Stimulated activated CD4-positive, alpha-beta T cell treated with anti-CD3 and anti-CD28 coated beads, Interleukin-1b, Interleukin-23, amount 100 ng/mL, for 4 hours (primary cell): ENCODE data around the gene FXYD4.
A peak's percentile ranks its signal among the peaks of the same experiment; 100 is the strongest.

Experiments used
- DNase-seq, 2 donors: peaks; one replicate each; pipeline ENCODE4 v3.0.0-alpha.2; 2020; ENCODE audit warnings: low read depth in 2 of 2

The FXYD4 gene

DNA sequence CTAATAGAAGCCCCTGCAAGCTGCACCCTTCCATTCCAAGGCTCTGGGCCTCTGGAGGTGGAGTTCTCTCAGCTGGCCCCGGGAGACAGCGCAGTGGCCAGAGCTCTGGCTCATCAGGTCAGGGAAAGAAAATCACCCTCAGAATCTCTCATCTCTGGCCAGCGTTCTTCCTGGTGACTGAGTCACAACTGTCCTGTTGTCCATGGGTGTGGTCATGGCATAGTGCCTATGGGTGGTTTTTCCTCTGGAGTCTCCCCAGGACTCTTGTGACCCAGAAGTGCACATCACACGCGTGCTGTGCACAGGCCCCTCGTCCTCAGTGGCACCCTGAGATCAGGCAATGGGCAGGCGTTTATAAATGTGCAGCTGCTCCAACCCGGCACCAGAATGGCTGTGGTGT is 27.4 kb upstream of the FXYD4 start:
- DNase-seq: no peak

DNA sequence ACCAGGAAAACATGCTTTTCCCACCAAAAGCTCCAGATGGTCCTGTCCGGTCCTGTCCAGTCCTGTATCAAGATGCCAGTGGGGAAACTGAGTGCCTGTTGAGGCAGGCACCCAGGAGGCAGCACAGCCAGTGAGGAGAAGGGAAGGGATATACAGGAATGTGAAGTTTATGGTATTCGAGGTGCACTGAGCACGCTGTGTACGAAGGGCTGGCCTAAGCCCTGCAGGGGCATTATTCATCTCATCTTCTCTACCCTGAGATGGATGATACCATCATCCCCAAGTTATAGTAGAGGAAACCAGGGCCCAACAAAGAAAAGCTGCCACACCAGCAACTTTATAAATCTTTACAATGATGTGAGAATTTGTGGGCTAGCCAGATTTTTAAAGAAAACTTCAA is 23.4 kb upstream of the FXYD4 start:
- no peak for DNase-seq

DNA sequence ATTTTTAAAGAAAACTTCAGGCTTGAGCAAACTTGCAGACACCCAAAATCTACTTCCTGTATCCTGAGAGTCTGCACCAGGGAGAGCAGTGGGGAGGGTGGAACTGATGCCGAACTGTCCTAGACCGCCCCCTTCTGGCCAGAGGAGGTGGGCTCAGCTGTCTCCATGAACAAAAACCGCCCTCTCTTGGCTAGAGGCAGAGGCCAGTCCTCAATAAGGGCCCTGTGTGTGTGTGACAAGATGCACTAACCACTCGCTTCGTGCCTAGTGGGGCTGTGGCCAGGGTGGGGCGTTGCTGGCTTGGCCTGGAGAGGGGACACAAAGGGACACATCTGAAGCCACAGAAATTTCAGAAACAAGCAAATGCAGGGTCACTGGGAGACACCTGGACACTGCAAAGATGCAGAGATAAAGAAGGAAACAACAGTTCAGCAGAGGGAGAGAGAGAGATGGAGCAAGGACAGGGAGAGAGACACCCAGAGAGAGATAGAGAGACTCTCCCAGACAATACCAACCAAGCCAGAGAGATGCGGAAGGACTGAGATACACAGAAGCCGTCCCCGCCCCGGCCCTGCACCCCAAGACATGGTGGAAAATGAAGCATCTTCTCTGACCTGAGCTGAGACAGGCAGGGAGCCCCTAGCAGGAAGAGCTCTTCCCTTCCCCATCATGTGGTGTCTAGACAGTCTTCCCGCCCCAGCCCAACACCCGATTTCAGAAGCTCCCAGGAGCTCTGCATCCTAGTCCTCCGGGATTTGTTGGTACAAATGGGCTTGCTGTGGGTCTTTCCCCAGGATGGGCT is 22.7 kb upstream of the FXYD4 start:
- DNase-seq: peak; percentile 74 to 77

DNA sequence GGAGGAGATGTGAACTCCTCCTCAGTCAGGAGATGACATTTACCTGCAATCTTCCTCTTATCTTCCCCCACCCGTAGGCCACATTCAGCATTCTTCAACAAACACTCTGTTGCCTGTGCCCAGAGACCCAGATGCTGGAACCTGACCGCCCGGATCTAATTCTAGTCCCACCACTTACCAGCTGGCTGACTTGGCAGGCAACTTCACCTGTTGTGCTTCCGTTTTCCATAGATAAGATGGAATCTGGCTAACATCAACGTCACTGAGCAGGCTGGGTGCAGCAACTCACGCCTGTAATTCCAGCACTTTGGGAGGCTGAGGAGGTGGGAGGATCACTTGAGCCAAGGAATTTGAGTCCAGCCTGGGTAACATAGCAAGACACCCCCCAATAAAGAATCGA is 21.3 kb upstream of the FXYD4 start:
- DNase-seq: no peak

DNA sequence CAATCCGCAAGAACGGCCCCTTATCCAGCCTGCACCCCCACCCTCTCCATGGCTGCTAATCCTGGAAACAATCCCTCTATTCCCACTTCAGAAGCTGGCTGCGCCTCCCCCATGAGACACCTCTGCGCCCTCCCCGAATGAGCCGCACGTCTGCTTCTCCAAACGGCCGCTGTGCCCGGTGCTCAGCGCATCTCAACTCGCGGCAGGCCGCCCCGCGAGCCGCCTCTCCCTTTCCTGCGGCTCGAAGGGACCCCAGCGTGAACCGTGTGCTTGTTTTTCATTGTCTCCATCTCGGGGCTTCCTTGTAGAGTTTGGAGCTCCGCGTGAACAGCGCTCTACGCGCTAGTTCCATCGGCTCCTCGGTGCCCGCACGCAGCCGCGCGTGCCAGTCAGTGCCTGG is 20.8 kb upstream of the FXYD4 start:
- DNase-seq: no peak

DNA sequence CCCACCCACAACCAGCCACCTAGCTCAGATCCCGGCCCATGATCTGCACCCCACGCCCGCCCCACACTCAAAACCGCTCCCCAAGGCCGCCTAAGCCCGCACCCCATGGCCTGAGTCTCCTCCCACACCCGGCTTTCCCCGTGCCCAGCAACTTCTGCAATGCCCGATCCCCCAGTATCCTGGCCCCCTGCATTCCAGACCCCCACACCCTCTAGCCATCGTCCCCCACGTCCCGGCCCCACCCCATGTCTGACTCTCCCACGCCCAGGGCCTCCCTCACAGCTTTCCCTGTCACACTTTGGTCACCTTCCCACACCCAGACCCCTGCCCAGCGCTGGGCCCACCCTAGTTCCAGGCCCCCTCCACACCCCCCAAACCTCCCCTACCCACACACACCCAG is 20.1 kb upstream of the FXYD4 start:
- no peak for DNase-seq

DNA sequence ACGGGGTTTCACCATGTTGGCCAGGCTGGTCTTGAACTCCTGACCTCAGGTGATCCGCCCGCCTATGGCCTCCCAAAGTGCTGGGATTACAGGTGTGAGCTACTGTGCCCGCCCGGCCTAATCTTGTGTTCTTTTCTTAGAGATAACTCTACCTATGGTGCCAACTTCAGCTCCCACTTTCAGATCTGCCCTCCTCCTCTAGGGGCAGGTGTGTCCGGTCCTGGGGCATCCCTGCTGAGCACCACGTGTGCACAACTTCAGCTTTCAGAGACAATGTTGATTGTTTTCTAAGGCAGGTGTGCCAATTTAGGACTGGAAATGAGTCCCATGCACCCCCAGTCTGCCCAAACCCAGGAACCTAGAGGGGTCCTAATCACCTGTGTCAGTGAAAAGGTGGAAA is 18.5 kb upstream of the FXYD4 start:
- no peak for DNase-seq

DNA sequence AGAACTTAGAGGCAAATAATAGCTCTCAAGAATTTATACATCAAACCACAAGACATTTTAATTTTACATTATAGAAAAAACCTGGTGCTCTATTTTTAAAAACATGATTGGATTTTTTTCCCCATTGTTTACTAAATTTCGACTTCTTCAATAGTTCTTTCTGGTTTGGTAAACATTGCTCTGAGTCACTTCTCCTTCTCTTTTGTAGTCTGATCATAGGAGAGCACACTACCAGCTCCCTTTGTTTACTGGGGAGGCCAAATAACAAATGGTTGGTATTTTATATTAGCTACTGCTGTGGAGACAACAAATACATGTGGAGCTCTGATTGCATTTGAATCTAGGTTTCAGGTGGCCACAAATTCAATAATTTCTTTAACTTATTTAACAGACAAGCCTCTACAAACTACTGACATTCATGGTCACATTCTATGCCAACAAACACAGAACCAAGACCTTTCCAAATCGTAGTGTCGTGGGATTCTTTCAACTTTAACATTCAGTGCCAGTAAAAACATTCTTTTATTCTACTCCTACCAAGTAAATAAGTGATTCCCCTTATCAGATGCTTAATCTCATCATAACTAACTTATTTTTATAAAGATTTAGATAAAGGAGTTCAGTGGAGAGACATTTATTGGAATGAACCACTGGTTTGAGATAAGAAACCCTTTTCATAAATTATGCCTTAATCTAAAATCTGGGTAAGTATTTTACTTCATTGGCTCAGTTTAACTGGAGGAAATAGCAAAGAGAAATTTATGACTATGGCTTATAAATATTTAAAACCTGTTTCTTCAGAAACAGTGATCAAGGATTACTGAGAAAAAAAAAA is 17.7 kb upstream of the FXYD4 start:
- no peak for DNase-seq

DNA sequence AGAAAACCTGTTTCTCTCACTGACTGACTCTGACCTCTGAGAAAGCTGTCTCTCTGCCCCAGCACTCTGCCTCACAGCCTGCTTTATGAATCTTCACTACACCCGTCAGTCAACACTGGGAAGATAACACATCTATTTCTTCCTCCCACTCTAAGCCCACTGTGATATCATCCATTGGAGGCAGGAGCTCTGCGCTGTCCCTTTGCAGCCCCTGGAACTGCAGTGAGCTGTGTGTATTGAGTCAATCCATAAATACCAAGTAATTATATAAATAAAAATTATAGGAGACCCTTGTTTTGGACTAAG is 17.2 kb upstream of the FXYD4 start:
- DNase-seq: no peak

DNA sequence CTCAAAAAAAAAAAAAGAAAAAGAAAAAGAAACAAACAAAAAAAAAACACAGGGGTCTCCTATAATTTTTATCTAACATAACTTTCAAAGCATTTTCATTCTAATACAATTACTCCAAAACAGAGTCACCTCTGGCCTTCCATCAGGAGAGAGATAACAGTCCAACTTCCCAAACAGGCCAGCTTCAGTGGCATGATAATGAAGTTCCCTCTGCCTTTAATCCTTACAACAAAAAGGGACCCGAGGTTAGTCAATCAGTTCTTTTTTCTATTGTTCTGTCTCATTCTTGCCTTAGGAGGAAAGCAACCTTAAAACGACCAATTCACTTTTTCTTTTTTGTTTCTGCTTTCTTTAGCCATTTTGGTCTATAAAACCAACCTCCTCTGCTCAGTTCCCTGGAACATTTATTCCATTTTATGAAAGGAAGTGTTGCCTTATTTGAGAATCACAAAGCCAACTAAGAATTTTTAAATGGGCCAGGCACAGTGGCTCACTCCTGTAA is 16.5 kb upstream of the FXYD4 start:
- no peak for DNase-seq

DNA sequence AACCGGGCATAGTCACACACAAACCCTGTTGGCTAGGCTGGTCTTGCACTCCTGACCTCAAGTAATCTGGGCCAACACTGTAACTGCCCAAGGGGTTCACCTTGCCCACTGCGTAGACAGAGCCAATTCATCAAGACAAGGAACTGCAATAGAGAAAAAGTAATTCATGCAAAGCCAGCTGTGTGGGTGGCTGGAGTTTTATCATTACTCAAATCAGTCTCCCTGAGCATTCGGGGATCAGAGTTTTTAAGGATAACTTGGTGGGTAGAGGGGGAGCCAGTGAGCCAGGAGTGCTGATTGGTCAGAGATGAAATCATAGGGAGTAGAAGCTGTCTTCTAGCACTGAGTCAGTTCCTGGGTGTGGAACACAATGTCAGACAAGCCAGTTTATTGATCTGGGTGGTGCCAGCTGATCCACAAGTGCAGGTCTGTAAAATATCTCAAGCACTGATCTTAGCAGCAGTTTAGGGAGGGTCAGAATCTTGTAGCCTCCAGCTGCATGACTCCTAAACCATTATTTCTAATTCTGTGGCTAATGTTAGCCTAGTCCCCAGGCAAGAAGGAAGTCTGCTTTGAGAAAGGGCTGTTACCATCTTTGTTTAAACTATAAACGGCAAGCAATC is 15.6 kb upstream of the FXYD4 start:
- no peak for DNase-seq

DNA sequence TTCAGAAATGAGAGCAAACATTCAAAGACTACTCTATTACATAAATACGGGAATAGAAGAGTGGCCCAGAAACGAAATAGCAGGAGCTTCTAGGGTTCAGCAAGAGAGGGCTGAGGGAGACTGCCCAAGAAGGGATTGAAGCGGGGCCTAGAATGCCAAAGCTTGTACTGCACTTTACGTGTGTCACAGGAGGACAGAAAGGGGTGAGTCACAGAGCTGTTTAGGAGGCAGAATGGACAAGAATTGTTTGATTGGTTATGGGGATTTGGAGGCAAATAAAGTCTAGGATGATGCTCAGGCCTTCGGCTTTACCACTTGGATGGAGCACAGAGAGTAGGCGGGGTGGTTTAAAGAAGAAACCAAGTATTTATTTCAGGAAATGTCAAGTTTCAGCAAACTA is 11.3 kb upstream of the FXYD4 start:
- DNase-seq: no peak

DNA sequence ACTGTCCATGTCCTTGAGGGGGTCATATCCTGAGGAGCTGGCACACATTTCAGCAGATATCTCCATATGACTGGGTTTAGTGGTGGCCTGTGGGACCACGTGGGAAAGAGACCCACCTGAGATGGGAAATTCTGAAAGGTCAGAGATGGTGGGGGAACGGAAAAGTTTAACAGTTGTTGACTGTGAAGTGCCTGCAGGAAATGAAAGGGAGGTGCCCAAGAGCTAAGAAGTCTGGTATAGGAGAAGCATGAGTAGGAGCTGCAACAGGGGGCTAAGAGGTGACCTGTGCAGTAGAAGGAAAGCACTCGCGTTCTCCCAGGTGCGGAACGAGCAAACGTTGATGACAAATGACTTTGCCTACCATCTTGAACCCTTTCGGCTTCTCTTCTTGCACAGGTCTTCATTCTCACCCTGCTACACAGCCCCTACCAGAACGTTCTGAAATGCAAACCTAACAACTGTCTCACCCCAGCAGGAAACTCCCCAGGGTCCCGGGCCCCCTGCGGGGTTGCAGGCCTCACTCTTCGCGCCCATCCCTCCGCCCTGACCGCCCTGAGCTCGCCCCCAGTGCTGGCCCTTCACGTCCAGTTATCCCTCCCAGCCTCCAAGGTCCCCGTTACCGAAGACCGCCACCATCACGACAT is 9.8 kb upstream of the FXYD4 start:
- DNase-seq: no peak

DNA sequence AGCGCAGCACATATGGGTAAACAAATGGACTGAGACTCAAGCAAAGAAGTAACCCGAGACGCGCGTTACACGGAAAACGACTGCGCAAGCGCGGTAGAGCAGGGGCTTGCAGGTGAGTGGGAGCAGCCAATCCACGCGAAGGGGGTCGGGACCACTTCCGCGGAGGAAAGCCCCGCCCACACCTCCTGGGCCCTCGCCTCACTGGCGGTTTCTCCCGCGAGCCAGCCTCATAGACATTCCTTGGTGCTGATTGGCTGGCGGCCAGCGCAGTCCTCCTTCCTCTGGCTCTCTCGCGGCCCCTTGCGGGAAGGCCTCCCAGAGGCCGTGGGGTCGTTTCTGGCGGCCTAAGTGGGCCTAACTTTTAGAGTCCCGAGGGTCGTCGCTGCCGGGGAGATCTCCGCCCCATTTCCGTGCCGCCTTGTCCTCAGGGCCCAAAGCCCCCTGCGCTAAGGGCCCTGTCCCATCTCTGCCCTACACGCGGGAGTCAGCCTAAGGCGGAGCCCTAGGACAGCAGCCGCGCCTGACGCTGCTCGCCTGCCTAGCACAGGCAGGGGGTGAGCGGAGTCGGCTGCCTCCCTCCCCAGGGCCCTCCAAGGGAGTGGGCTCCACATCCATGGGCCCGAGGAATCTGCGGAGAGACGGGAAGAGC is 9.1 kb upstream of the FXYD4 start:
- peak; percentile 88 to 96 for DNase-seq

DNA sequence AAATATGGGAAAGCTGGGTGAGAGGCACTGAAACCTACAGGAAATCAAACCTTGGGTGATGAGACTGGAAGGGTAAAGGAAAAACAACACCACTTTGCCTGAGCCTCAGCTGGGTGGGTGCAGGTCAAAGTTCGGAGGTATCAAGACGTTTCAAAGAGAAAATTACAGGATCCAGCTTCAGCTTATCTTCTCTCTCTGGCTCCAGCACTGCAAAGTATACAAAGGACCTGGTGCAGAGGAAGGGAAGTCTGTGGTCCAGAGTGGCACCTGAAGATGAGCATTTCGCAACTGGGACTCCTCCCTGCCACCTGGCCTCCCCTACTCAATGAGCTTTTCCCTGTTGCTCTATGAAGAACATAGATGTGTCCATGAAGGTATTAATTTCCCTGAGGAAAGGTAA is 6.4 kb upstream of the FXYD4 start:
- DNase-seq: no peak

DNA sequence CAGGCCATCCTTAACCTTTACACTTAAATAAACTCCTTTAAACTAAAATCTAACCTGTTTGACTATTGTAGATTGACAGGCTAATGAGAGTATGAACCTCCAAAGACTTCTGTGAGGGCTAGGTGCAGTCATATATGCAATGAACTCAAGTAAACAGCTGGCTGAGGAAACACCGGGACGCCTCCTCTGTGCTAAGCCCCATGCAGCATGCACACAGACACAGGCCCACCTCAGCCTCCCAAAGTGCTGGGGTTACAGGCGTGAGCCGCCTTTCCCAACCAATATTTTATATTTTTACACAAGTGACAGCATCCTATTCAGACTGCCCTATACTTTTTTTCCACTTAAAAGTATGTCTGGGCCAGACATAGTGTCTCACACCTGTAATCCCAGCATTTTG is 1.5 kb upstream of the FXYD4 start:
- no peak for DNase-seq

DNA sequence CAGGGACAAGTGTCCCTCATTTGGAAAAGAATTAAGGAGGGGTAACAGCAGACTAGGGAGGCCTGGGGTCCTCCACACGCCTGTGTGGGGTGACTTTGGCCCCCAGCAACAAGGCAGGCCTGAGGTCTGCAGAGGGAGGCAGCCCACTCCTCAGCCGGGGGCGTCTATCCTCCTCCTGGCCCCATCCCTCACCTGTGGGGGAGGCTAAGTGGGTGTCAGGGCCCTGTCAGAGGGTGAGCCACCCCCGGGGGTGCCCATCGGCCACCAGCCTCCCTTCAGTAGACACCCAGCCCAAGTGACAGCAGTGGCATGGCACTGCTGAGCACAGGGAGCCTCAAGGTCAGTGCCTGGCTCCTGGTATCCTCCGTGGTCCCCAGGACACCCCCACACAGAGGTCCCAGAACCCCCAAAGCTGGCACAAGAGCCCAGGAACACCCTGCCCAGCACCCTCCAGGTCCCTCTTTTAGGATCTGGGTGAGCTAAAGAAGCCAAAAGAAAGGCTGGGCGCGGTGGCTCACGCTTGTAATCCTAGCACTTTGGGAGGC is 693 bp upstream of the FXYD4 start:
- no peak for DNase-seq

DNA sequence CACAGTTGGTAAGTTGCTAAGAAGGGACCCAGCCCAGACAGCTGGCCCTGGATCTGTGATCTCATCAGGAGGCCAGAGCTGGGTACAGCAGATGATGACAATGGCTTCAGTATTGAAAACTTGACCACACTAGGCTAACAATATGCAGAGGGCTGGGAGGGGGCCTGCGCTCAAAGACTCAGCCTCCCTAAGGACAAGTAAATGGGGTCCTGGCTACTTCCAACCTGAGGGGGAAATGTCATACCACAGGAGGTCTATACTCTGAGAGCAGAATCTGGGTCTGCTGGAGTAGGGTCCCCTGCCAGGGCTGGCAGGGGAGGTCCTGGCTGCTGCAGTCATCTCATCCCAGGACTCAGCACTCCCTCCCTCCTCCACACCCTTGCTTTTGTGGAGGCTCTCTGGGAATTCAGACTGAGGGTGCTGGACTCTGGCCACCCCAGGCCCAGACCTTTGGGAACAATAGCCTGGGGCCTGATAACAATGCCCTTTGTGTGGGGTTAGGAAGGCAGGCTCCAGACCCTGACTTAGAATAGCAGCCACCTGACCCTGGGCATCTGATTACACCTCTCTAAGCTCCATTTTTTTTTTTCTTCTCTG is 1.4 kb downstream of the FXYD4 start:
- DNase-seq: no peak

DNA sequence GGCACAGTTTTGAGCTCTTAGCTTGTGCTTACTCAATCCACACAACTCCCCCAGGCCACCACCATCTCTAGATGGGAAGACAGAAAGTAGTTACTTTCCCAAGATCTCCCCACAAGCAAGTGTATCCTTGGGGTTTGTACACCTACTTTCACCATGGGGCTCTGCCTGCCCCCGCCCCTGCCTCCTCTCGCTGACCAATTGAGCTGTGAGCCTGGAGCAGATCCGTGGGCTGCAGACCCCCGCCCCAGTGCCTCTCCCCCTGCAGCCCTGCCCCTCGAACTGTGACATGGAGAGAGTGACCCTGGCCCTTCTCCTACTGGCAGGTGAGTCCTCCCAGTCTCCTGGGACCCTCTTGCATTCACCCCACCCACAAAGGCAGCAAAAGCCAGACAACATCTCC is 2.0 kb downstream of the FXYD4 start:
- no peak for DNase-seq

DNA sequence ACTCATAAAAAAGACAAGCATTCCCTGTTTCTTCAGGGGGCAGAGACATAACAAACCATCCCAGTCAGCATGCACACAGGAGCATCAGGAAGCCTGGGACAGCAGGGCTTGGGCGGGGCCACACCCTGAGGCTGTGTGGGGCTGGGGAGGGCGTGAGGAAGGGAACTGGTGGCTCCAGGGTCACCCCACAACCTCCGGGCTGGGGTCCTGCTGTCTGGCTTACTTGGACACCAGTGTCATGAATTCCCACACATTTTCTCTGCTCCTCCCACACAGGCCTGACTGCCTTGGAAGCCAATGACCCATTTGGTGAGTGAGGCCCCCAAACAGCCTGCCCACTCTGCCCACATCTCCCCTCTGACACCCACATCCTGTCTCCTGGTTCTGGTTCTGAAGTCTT is 2.8 kb downstream of the FXYD4 start:
- DNase-seq: no peak

DNA sequence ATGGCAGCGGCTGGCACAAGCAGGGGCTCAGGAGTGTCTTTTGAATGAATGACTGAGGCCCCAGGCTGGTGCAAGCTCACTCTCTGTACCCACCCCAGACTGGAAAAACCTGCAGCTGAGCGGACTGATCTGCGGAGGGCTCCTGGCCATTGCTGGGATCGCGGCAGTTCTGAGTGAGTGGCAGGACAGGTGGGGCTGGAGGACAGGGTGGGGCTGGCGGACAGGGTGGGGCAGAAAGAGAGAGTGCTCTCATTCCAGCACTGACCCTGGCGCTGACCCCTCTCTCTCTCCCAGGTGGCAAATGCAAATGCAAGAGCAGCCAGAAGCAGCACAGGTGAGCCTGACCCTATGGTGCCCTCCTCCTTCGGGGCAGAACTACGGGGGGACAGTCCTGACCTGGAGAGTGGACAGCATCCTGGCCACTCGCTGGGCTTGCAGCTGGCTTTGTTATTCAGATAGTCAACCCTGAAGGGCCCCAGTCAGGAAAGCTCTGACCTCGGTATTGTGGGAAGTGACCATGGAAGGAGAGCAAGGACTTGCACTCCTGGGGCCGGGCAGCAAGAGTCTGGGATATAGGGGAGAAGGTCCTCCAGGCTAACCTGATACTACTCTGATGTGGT is 4.1 kb downstream of the FXYD4 start:
- no peak for DNase-seq
